Brain microvascular endothelial cell (primary cell): ENCODE data around the gene ZNF668.

Source experiments
- DNase-seq: peaks from one replicate; pipeline ENCODE4 v3.0.0-alpha.2; 2020
- H3K27ac ChIP-seq: fragments of 250-450 bp; sonication (Bioruptor Pico); 2 replicates; pipeline ENCODE4 v1.5.1; 2020; ENCODE audit warnings: mild to moderate bottlenecking, moderate library complexity
- H3K27me3 ChIP-seq: fragments of 250-450 bp; sonication (Bioruptor Pico); replicated peaks from 2 replicates; pipeline ENCODE4 v1.5.1; 2020; ENCODE audit warnings: mild to moderate bottlenecking
- H3K36me3 ChIP-seq: fragments of 250-450 bp; sonication (Bioruptor Pico); replicated peaks from 2 replicates; pipeline ENCODE4 v1.5.1; 2020; ENCODE audit warnings: mild to moderate bottlenecking
- H3K4me3 ChIP-seq: 2 replicates; pipeline ENCODE4 v1.5.1; 2011; ENCODE audit warnings: low read depth, mild to moderate bottlenecking, control low read depth, low read length, moderate library complexity
- CTCF ChIP-seq: IDR thresholded peaks from 2 replicates; pipeline ENCODE4 v1.5.1; 2011; ENCODE audit warnings: low read depth, mild to moderate bottlenecking, moderate library complexity, low read length, control low read depth, inconsistent platforms; ENCODE audit errors: missing control alignments
- in situ Hi-C: cut with HindIII; loops from 2 replicates; pipeline ENCODE4 v1.10.0; 2017; ENCODE audit warnings: low sequenced_read_pairs, low pct_ligation_motif_present

Gene ZNF668

GRCh38 chr16:31073142-31073969 lies 684 bp downstream of the ZNF668 start:
- H3K36me3 ChIP-seq = peaks cover 8% of the 10 kb centered on the region
- peak overlapping the region; percentile 93 for H3K27ac ChIP-seq
- in situ Hi-C loops = no loop called here
- H3K27me3 ChIP-seq = no peaks in the 10 kb centered on the region
- peak; percentile 89 for DNase-seq
- TF ChIP-seq CTCF = no peak
- H3K4me3 ChIP-seq = peak overlapping the region; percentile 98

- Histone ChIP-seq H3K4me3 (peak overlapping the region; percentile 98), H3K27ac (peak overlapping the region; percentile 93), H3K36me3 (peaks cover 3% of the 10 kb centered on the region), H3K27me3 (no peaks in the 10 kb centered on the region)
- TF ChIP-seq CTCF = peak; percentile 14
- in situ Hi-C loops = no loop called here
- peak; percentile 52 for DNase-seq
Observed at GRCh38 chr16:31072540-31073141, 1.4 kb downstream of the ZNF668 start.

GRCh38 chr16:31071861-31072260 lies 2.2 kb downstream of the ZNF668 start:
- peak; percentile 18 for DNase-seq
- no peak for TF ChIP-seq CTCF
- Histone ChIP-seq H3K4me3 (peak overlapping the region; percentile 98), H3K27me3 (no peaks in the 10 kb centered on the region), H3K27ac (peak overlapping the region; percentile 93), H3K36me3 (no peaks in the 10 kb centered on the region)
- in situ Hi-C loops = no loop called here

- no peak for TF ChIP-seq CTCF
- Histone ChIP-seq H3K27ac (no peak overlapping the region), H3K36me3 (peaks cover 9% of the 10 kb centered on the region), H3K27me3 (no peaks in the 10 kb centered on the region), H3K4me3 (no peak overlapping the region)
- DNase-seq = no peak
- in situ Hi-C loops = no loop called here
Observed at GRCh38 chr16:31067342-31067741, 6.7 kb downstream of the ZNF668 start.

GRCh38 chr16:31064882-31065461 lies 9.1 kb downstream of the ZNF668 start:
- TF ChIP-seq CTCF = no peak
- DNase-seq = peak; percentile 95
- Histone ChIP-seq H3K27me3 (no peaks in the 10 kb centered on the region), H3K27ac (peak overlapping the region; percentile 90), H3K4me3 (no peak overlapping the region), H3K36me3 (peaks cover 27% of the 10 kb centered on the region)
- in situ Hi-C loops = no loop called here
